GM15510 (cell line): ENCODE data around the gene IFFO2.

ENCODE experiments used
- POLR2A ChIP-seq: IDR thresholded peaks from 3 replicates; pipeline ENCODE4 v1.6.1; 2011; ENCODE audit warnings: borderline replicate concordance; ENCODE audit not compliant: insufficient read length; ENCODE audit errors: extremely low read depth

Gene IFFO2

GRCh38 chr1:18976096-18976495 is 19.6 kb upstream of the IFFO2 start:
- no peak for TF ChIP-seq POLR2A

- no peak for TF ChIP-seq POLR2A
These were observed 18.1 kb upstream of the IFFO2 start for GRCh38 chr1:18974606-18975005.

- no peak for TF ChIP-seq POLR2A
These were observed 17.5 kb upstream of the IFFO2 start for GRCh38 chr1:18974005-18974404.

DNA sequence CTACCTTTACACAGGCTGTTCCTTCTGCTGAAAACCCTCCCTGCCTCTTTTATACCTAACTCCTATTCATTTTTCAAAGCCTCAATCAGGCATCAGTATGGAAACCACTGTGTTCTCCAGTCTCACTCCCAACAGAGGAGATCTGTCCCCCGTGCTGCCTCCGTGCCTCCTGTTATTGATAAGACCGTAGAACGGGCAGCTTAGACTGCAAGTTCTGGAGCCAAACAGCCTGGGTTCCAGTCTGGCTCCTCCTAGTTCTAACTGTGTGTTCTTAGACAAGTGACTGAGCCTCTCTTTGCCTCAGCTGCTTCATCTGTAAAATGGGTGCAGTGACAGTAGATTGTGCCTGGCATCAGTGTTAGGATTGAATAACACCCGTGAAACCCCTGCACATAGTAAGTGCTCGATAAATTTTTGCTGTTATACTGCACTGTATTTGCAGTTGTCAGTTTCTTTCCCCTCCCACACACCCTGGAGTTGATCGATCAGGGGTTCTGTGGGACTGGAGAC is 17.0 kb upstream of the IFFO2 start:
- no peak for TF ChIP-seq POLR2A

GRCh38 chr1:18972991-18973390 is 16.5 kb upstream of the IFFO2 start:
- no peak for TF ChIP-seq POLR2A

DNA sequence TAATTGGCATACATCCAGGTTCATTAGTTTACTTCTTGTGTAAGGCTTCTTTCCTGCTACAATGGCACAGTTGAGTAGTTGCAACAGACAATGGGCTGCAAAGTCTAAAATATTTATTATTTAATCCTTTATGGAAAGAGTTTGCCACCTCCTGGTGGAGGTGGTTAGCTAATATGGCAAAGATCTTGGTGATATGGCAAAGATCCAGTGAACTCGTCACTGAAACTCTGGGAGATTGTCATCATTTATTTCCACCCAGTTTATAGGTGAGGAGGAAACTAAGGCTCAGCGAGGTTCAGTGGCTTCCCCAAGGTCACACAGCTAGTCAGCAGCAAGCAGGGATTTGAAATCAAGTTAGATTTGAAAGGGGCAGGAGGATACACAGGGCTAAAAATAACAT is 16.1 kb upstream of the IFFO2 start:
- no peak for TF ChIP-seq POLR2A

- TF ChIP-seq POLR2A: no peak
These were observed 14.3 kb upstream of the IFFO2 start for GRCh38 chr1:18970762-18971161.

GRCh38 chr1:18970358-18970757 is 13.9 kb upstream of the IFFO2 start:
- TF ChIP-seq POLR2A: no peak

DNA sequence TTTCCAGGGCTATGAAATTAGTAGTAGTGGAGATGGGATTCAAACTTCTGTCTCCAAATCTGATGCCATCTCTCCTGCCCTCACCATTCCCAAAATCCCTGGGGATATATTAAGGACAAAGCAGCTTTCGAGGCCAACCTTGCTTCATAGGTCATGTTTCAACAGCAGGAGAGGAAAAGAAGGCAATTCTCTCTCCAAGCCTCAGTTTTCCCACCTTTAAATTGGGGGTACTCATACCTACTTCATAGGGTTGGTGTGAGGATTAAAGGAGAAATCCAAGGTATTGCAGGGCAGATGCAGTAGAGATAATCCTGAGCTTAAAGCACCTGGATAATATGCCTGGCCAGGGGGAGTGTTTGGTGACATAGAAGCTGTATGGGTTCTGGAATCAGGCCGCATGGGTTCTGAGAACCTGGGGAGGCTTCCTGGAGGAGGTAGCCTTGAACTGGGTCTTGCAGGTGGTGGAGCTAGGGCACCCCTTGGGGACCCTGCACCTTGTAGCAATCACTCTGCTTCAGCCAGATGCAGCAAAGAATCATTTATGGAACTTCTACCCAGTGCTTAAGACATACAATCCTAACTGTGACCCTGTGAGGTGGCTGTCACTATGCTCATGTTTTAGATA is 10.7 kb upstream of the IFFO2 start:
- TF ChIP-seq POLR2A: no peak

DNA sequence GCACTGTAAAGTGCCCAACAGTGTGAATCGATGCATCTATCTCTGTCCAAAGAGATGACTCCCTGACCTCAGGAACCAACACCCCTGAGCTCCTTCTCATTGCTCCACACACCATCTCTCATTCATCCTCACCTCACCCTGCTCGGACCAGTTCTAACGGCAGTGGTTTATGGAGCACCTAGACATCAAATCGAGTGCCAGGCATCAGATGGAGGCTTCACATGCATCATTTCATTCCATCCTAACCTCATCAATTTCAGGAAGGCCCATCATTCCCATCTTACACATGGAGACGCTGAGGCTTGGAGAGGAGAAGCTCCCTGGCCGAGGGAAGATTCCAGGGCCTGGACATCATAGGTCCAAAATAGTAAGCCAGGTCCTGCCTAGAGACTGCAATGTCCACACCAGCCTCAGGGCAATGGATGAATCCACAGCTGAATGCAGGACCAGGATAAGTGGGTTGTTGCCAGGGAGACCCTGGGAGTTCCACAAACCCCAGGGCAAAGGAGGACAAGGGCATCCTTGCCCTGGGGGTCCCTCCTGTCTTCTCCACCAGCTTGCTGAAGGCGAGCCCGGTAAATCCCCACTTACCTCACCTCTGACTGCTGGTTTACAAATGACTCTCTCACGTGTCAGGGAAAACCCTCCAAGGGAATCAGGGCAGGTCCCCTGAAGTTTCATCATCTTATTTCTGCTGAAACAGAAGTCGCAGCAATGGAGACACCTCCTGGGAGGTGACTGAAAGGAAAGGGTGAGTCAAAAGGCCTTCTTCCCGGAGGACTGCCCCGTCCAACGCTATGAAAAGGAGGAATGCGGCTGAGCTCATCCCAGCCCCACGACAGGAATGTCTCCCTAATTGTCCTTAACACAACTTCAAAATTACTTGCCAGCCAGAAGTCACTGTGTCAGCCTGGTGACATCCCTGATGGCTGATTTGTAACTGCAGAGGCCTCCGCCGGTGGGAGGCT is 9.0 kb upstream of the IFFO2 start:
- TF ChIP-seq POLR2A: no peak

DNA sequence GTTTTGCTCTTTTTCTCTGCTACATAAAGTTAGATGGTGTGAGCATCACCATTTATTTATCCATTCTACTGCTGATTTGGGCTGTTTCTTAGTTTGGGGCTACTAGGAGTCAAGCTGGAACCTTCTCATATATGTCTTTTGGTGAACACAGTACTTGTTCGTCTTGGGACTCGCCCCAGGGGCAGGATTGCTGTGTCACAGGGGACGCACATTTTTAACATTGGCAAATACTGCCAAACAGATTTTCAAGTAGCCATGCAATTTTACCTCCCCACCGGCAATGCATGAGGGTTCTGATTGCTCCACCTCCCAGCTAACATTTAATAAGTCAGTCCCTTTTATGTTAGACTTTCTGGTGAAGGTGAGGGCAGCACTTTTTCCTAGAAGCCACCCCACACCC is 7.5 kb upstream of the IFFO2 start:
- TF ChIP-seq POLR2A: no peak

DNA sequence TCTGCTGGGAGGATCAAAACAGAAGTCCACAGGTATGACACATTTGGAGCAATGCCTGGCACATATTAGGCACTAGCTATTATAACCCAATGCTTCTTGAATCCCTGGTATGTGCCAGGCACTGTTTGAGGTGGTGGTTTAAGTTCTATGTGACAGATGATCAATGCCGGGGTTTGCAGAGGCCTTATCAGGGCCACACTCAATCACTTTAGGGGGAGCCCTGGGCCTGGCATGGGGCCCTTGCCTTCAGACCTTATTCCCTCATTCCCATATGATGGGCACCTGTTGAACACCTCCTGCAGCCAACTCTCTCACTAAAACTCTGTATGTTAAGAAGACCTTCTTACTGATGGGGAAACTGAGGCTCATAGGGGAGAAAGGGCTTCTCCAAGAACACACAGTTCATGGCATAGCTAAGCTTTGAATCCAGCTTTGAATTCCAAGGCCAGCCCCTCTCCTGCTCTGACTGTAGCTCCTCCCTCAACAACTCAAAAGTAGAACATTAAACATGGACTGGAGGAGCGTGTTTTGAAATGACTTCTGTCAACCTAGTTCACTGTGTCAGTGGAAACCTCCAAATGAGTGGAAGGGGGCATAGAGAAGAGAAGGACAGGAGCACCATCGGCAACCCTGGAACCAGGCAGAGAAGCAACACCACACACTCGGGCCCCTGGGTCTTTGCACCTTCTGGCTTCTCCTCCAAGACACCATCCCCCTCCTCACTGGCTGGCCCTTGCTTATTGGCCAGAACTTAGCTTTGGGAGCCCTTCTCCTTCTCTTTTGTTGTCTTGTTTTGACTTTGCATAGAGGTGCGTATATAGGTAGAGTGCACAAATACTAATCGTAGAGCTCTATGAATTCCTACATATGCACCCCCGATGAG is 6.6 kb upstream of the IFFO2 start:
- no peak for TF ChIP-seq POLR2A

GRCh38 chr1:18962121-18962721 is 5.7 kb upstream of the IFFO2 start:
- no peak for TF ChIP-seq POLR2A

DNA sequence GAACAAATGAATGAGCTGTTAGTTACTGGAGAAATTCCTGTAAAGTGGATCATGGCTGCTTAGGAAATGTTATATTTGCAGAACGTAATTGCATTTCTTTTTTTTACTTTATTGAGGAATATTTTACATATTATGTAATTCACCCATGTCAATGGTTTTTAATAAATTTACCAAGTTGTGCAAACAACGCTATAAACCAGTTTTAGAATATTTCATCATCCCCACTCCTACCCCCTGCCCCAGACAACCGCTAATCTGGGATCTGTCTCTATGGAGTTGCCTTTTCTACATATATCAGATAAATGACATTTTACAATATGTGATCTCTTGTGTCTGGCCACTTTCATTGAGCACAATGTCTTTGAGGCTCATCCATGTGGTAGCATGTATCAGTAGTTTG is 4.3 kb upstream of the IFFO2 start:
- no peak for TF ChIP-seq POLR2A
